Cerebellar nuclear complex (tissue), 1 donor: Measurements from ENCODE around the gene GCK.

Experiments used
- DNase-seq, 2 experiments: peaks; one replicate each; lab custom pipeline; 2025; lab: John Stamatoyannopoulos, UW

The GCK gene

GRCh38 chr7:44222776-44223261 lies 33.6 kb upstream of the GCK start:
- no peak for DNase-seq

DNA sequence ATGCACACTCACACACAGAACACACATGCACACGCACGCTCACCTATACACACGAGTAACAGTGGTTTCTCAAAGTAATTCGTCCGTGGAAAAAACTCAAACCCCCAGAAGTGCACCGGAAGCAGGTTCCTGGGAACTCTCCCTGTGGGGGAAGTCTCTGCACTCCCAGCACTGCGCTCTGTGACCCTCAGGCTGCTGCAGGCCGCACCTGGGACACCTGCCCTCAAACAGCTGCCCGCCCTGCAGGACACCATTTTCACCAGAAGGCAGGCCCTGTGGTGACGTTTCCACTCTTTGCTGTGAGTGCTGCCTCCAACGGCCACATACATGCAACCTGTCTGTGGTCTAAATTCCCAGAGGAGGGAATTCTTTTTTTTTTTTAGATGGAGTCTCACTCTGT lies 32.8 kb upstream of the GCK start:
- no peak for DNase-seq

GRCh38 chr7:44221231-44221791 lies 32.1 kb upstream of the GCK start:
- no peak for DNase-seq

GRCh38 chr7:44220358-44221112 lies 31.3 kb upstream of the GCK start:
- DNase-seq = no peak

GRCh38 chr7:44220046-44220357 lies 30.8 kb upstream of the GCK start:
- DNase-seq = no peak

DNA sequence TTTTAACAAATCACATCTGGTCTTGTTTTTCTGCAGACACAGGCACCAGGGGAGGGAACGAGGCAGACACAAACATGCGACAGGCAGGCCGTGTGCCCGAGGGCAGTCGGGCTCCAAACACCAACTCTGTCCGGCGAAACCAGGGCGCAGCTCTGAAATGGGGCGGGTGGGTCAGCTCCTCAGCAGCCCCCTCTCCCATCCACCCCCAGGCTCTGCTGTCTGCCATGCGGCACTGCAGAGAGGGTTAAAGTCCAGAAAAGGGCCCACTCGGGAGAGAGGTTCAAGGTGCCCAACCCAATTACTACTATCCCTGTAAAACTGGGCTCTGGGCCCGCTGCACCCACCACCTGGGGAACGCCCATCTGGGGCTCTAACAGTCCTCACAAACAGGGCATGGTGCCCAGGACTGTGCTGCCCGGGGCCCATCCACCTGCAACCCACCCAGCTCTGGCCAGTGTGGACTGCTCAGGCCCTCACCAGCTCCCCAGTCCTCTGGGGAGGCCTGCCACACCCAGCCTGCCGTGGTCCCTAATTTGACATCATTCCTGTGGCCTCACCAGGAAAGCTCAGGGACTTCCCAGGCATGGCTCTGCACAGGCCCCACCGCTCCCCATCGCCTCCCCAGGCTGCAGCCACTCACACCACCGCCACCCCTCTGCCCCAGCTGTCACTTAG lies 30.3 kb upstream of the GCK start:
- no peak for DNase-seq

GRCh38 chr7:44218418-44219201 lies 29.4 kb upstream of the GCK start:
- no peak for DNase-seq

DNA sequence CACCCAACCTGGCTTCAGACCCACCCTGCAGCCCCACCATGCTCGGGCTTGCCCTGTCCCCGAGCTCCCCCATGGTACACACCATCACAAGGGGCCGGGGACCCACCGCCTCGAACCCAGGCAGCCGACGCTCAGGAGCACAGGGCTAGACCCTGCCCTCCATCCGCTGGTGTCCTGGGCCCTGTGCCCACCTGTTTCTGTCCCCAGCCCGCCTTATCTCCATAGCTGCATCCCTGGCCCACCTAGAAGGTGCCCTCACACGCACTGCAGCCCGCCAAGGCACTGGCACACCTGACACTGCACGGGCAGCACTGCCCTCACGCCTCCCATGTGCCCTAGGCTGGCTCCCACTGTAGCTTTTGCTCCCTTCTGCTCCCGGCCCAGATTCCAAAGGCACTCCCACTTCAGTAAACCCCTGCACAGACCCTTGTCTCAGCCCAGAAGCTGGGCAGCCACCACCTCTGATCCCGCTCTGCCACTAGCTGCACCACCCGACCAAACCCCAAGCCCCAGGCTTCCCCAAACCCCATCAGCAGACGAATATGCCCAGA lies 28.7 kb upstream of the GCK start:
- DNase-seq = no peak

DNA sequence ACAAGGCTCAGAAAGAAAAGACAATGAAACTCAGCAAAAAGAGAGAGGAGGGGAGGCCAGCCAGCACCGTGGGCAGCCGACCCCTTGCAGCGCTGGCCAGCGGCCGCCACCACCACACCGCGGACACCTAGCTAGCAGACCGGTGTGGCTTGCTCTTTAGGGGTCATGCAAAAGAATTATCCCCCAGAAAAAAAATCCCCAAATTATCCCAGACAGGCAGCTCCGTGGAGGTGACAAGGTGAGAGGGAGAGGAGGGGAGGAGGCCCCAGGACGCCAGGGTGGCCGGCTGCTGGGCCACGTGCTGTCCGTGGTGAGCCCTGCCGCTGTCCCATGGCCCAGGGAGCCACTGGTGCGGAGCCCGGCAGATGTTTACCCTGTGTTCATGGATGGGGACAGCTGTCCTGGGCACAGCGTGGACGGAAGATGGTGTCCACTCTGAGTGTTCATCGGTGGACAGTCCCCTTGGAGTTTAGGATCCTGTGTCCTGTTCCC lies 28.0 kb upstream of the GCK start:
- DNase-seq = no peak

DNA sequence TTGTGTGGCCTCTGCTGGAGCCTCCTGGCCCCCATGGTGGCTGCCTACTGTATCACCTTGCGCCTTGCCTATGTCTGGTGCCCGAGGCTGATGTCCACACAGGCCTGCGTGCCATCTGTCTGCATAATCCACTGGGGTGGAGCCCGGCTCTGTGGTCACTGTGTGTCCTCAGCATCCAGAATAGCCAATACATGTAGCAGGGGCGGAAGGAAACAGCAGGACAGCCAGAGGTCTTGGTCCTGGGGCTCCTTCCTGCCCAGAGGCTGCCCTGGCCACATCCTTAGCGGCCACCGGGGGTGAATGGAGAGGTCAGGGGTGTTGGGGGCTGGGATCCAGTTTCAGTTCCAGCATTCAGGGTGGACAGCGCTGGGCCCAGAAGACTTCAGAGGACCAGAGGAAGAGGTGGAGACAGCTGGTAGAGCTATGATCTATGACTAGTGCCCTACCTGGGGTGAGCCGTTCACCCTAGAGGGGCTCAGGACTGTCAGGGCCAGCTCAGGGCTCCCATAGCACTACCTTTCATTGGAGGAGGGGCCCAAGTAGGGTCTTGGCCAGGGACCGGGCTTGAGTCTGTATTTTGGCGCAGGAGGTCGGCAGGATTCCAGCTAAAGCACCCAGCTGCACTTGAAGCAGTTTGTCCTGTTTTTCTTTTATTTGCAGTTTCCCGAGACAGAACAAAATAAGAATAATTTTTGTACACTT lies 27.4 kb upstream of the GCK start:
- peak; percentile 28 to 43 for DNase-seq

DNA sequence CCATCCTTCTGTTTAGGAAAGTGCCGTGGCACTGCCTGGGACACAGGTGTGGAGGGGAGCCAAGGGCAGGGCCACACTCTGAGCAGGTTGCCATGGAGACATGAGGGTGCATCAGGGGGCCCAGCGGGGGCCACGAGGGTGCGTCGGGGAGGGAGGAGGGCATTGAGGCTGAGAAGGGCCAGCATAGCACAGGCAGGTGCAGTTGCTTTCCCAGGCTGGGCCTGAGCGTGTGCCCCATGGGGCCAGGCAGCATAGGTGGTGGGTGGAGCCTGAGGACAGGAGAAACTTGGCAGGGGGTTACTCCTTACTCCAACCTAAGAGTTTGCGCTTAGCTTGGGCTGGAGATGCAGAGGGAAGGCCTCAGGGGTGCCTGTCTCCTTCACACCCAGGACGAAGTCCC lies 26.8 kb upstream of the GCK start:
- DNase-seq = no peak

DNA sequence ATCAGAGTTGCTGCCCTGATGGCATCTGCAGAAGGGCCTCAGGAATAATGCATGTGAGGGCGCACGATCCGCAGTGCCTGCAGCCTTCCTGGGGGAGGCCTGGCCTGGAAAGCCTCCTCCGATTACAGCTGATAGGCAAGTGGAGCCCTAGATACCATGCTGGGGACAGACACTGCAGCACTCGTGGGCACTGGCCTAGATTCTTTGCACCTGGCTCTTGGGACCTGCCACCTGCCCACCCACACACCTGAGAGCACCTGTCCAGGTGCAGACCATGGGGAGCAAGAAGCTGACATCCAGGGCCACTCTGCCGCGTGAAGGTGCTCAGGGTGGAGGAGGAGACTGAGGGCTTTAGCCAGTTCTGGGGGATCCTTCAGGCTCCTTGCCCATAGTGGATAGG lies 26.3 kb upstream of the GCK start:
- DNase-seq = no peak

DNA sequence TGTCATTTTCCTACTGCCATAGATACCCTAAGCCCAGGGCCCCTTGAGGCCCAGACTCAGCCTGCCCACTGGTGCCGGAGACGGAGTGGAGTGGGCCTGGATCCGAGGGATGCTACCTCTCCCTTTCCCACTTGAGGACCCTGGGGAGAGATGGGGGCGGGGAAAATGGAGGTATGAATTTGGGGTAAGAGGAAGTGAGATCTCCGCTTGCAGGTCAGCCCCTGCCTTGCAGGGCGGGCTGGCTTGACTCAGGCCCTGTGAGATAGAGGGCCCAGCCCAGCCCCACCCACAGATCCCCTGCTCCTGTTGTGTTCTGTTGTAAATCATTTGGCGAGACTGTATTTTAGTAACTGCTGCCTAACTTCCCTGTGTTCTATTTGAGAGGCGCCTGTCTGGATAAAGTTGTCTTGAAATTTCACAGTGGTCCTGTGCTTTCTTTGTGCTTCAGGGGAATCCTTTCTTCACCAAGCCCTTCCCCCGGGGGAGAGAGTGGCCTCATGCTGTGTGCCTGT lies 24.7 kb upstream of the GCK start:
- no peak for DNase-seq

DNA sequence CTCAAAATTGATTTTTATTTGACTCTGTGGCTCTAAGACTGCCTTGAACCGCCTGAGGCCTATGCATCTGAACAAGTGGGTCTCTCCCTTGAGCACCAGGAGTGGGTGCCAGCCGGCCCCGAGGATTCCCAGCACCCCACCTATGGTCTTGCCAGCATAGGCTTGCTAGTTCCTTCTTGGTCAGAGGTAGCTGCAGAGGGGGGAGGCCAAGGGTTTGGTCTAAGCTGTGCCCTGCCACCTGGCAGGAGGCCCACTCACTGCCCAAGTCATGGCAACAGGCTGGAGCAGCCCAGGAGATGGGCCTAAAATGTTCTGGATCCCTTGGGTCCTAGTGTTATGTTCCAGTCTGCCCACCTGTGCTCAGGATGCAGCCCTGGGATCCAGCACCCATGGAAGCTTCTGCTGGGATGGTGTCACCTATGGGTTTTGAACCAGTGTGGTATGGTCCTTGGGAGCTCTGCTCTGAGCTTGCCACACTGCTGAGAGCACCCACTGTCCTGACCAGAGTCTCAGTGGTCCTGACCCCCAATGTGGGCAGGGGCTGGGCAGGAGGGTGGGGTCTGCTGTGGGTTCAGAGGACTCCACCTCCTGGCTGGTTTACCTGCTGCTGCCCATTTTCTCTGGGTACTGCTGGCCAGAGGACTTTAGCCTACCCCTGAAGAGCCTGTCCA lies 24.1 kb upstream of the GCK start:
- DNase-seq = no peak

DNA sequence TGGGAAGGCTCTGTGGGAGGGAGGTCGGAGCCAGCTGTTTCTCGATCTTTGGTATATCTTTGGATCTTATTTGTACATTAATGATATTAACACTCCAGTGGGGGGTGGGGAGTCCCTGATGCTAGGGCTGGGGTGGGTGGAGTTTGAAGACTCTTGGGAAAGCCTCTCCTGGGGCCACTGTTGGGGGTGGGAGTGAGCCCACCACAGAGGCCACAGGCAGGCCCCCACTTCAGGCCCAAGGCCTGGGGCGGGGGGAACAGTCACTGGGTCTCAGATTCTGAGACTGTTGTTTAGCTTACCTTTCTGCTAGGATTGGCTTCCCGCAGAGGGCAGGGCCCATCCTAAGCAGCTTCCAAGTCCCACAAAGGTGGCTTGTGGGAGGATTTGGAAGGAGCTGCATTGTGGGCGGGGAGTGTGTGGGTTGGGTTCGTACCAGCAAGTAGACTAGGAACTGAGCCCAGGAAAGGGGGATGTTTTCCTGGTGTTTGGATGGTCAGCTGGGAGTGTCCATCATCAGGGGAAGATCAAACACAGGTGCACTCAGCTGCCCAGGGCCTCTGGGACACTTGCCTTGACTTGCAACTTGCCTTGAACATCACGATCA lies 23.4 kb upstream of the GCK start:
- DNase-seq = no peak

DNA sequence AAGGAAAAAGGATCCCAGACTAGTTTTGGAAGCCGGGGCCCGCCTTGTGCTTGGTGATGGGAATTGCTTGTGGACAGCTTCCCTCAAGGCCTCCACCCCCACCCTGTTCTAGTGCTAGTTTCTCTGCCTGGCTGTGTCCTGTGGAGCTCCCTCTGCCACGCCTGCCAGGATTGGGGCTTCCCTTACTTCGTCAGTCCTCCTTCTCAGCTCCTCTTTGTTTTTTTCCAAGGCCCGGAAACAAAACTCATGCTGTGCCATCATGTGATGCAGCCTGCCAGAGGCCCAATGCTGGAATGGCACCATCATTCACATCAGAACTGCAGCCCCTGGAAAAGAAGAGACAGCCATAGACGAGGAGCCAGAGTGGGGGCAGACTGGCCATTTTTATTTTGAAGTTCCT lies 22.8 kb upstream of the GCK start:
- DNase-seq = no peak

GRCh38 chr7:44211126-44211675 lies 22.0 kb upstream of the GCK start:
- no peak for DNase-seq

GRCh38 chr7:44210107-44210506 lies 20.9 kb upstream of the GCK start:
- DNase-seq = no peak

- DNase-seq = no peak
Observed at GRCh38 chr7:44208085-44208484, 18.8 kb upstream of the GCK start.

- DNase-seq = no peak
Observed at GRCh38 chr7:44206008-44206407, 16.8 kb upstream of the GCK start.
